ENCODE data around the gene MED15. TPM values are rescaled to one million over a fixed set of nuclear protein-coding genes. Genes with fewer than 3 reads are reported as not detected.

MED15 gene
- total RNA-seq, 4 donors from 2014 or later, result 40.3 to 69.6 (median 49.2) TPM

- 77 to 82% methylated on average over 4 of the region's 4 CpGs for WGBS, 2 donors
- TF ChIP-seq POLR2A (IDR thresholded peaks at IDR 0.05) (no peak), CTCF (IDR thresholded peaks at IDR 0.05) (no peak)
- no peak for DNase-seq (ENCODE audit: low spot score in 2 of 2)
- no peak overlapping the region for H3K4me3 ChIP-seq (ENCODE audit: low read depth, poor library complexity, severe bottlenecking)
- intact Hi-C loops (cut with DNase I; ENCODE audit: low total_unique reads), result no loop called here
These were observed 4.3 kb downstream of the MED15 start for GRCh38 chr22:20511578-20512229.

GRCh38 chr22:20514658-20515406 is 7.4 kb downstream of the MED15 start:
- TF ChIP-seq POLR2A (IDR thresholded peaks at IDR 0.05) (no peak), CTCF (IDR thresholded peaks at IDR 0.05) (no peak)
- WGBS, 2 donors, result 31 to 34% methylated on average over 6 of the region's 6 CpGs
- intact Hi-C loops (cut with DNase I; ENCODE audit: low total_unique reads), result no loop called here
- DNase-seq (ENCODE audit: low spot score in 2 of 2), result peak in 1 of 2 donors; percentile 67
- no peak overlapping the region for H3K4me3 ChIP-seq (ENCODE audit: low read depth, poor library complexity, severe bottlenecking)

GRCh38 chr22:20516399-20516798 is 9.0 kb downstream of the MED15 start:
- TF ChIP-seq POLR2A (IDR thresholded peaks at IDR 0.05), result no peak
- no peak for TF ChIP-seq CTCF (IDR thresholded peaks at IDR 0.05)
- DNase-seq (ENCODE audit: low spot score in 2 of 2), result no peak
- intact Hi-C loops (cut with DNase I; ENCODE audit: low total_unique reads), result no loop called here
- no peak overlapping the region for H3K4me3 ChIP-seq (ENCODE audit: low read depth, poor library complexity, severe bottlenecking)
- WGBS, 2 donors, result 91 to 96% methylated on average over 2 of the region's 2 CpGs

- DNase-seq (ENCODE audit: low spot score in 2 of 2), result no peak
- intact Hi-C loops (cut with DNase I; ENCODE audit: low total_unique reads), result no loop called here
- H3K4me3 ChIP-seq (ENCODE audit: low read depth, poor library complexity, severe bottlenecking), result no peak overlapping the region
- 41 to 45% methylated on average over 4 of the region's 4 CpGs for WGBS, 2 donors
- no peak for TF ChIP-seq POLR2A (IDR thresholded peaks at IDR 0.05)
- no peak for TF ChIP-seq CTCF (IDR thresholded peaks at IDR 0.05)
These were observed 10.0 kb downstream of the MED15 start for GRCh38 chr22:20517422-20517821.

GRCh38 chr22:20517841-20518592 is 10.6 kb downstream of the MED15 start:
- 81 to 83% methylated on average over 13 of the region's 13 CpGs for WGBS, 2 donors
- intact Hi-C loops (cut with DNase I; ENCODE audit: low total_unique reads), result no loop called here
- no peak overlapping the region for H3K4me3 ChIP-seq (ENCODE audit: low read depth, poor library complexity, severe bottlenecking)
- TF ChIP-seq CTCF (IDR thresholded peaks at IDR 0.05) (no peak), POLR2A (IDR thresholded peaks at IDR 0.05) (no peak)
- DNase-seq (ENCODE audit: low spot score in 2 of 2), result no peak

Measured in lower leg skin (tissue), 4 donors.